C4-2B (cell line): ENCODE results near the gene CDKN2B-AS1.

Experiments used
- H3K27ac ChIP-seq: fragments of 450-650 bp; 2 replicates; pipeline ENCODE4 v1.5.1; 2017
- CTCF ChIP-seq: fragments of 450-650 bp; conservative IDR thresholded peaks from 2 replicates; pipeline ENCODE4 v1.5.1; 2017; ENCODE audit warnings: mild to moderate bottlenecking
- ZFX ChIP-seq: fragments of 450-650 bp; IDR thresholded peaks from 2 replicates; pipeline ENCODE4 v1.6.1; 2017

CDKN2B-AS1 gene

GRCh38 chr9:22108581-22109370, 114.2 kb downstream of the CDKN2B-AS1 start:
- H3K27ac ChIP-seq = no peak overlapping the region
- TF ChIP-seq ZFX = no peak
- TF ChIP-seq CTCF = no peak

GRCh38 chr9:22111176-22111953, 116.8 kb downstream of the CDKN2B-AS1 start:
- H3K27ac ChIP-seq = no peak overlapping the region
- no peak for TF ChIP-seq ZFX
- no peak for TF ChIP-seq CTCF

- H3K27ac ChIP-seq = no peak overlapping the region
- TF ChIP-seq ZFX (no peak), CTCF (no peak)
Measured at GRCh38 chr9:22111954-22112247, 117.3 kb downstream of the CDKN2B-AS1 start.

- no peak for TF ChIP-seq ZFX
- TF ChIP-seq CTCF = no peak
- no peak overlapping the region for H3K27ac ChIP-seq
Measured at GRCh38 chr9:22112870-22113821, 118.6 kb downstream of the CDKN2B-AS1 start.

- no peak for TF ChIP-seq CTCF
- TF ChIP-seq ZFX = no peak
- H3K27ac ChIP-seq = no peak overlapping the region
Measured at GRCh38 chr9:22114956-22115355, 120.4 kb downstream of the CDKN2B-AS1 start.

GRCh38 chr9:22116758-22117157, 122.2 kb downstream of the CDKN2B-AS1 start:
- H3K27ac ChIP-seq = no peak overlapping the region
- no peak for TF ChIP-seq CTCF
- TF ChIP-seq ZFX = no peak
